ENCODE results near the gene PPP3CA. TPM values are rescaled to one million over a fixed set of nuclear protein-coding genes. Genes with fewer than 3 reads are reported as not detected.

Gene PPP3CA
- total and polyA plus RNA-seq, 2 experiments from 2014 or later = 42.3 to 42.8 TPM

DNA sequence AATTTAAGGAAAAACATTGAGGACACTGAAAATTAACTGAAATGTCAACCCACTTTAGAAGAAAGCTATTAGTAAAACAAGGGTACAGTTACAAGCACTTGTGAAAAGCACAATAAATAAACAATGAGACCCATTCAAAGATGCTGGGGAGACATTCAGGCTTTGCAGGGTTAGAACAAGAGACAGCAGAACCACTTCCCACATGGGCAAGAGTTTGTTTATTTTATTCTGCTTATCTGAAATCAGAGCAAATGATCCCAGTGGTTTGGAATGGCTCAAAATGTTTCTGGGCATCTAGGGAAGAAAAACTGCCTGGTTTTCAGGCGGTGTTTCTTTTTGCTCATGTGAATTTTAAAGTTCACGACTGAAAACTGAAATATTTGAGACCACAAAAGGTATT is 42.4 kb downstream of the PPP3CA start:
- H3K27me3 ChIP-seq (replicated peaks; ENCODE audit: insufficient read depth) = no peaks in the 10 kb centered on the region
- H3K4me3 ChIP-seq = no peak overlapping the region
- H3K9me3 ChIP-seq (ENCODE audit: low read depth) = no peaks in the 10 kb centered on the region
- H3K4me1 ChIP-seq (ENCODE audit: insufficient read depth) = peaks cover 23% of the 10 kb centered on the region
- H2AFZ ChIP-seq = no peak overlapping the region
- WGBS, 2 experiments (ENCODE audit: low coverage in 1 of 2, low lambda C conversion rate in 2 of 2, missing lambda C conversion rate in 2 of 2) = 69 to 78% methylated on average over 2 of the region's 2 CpGs
- in situ Hi-C loops (cut with MboI) = no loop called here
- no peak overlapping the region for H3K27ac ChIP-seq
- DNase-seq = peak; percentile 20
- H3K79me2 ChIP-seq (ENCODE audit: insufficient read depth) = peaks cover 92% of the 10 kb centered on the region
- H3F3A ChIP-seq (ENCODE audit: insufficient read depth) = 0 out of 2 replicates have a peak, but pooled peaks cover 3% of the 10 kb centered on the region
- no peaks in the 10 kb centered on the region for H3K36me3 ChIP-seq (ENCODE audit: low read depth)
- H3K4me2 ChIP-seq (ENCODE audit: unreplicated experiment) = peak overlapping the region; percentile 9
- no peak overlapping the region for H3K9ac ChIP-seq
- TF ChIP-seq EZH2 (IDR thresholded peaks at IDR 0.05; ENCODE audit: insufficient read depth, poor library complexity, severe bottlenecking) = no peak
- TF ChIP-seq EZH2phosphoT487 (IDR thresholded peaks at IDR 0.05; ENCODE audit: insufficient read depth, low read depth) = no peak
- 0 out of 2 replicates have a peak, but pooled peaks cover 3% of the 10 kb centered on the region for H4K20me1 ChIP-seq (ENCODE audit: insufficient read depth)
- H3K9me2 ChIP-seq (ENCODE audit: insufficient read depth) = no peaks in the 10 kb centered on the region

DNA sequence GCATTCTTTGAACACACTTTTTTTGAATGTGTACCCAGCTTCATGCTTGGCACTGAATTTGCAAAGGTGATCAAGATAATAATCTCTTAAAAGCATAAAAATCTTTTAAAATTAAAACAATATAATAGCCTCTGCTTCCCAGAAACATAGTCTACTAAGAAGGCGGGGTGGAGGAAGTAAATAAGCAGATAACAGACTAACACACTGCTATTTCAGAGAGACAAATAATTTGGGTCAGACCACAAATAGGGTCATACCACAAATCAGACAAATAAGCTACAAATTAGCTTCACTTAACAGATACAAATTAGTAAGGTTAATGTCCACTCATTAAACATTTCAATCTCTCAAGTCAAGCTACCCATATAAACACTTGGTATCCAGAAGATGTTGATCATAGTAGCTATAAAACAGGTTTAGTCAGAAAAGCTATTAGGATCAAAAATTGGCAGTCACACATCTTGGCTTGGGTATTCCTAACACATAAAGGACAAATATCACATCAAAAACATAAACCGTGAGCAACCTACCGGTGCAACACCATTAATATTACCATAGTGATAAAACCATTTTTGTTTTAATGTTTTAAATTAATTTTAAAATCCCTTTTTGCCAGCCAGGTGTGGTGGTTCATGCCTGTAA is 47.3 kb downstream of the PPP3CA start:
- DNase-seq = no peak
- Histone ChIP-seq H3K9me3 (ENCODE audit: low read depth) (no peaks in the 10 kb centered on the region), H4K20me1 (ENCODE audit: insufficient read depth) (0 out of 2 replicates have a peak, but pooled peaks cover 3% of the 10 kb centered on the region), H3K9ac (no peak overlapping the region), H2AFZ (no peak overlapping the region), H3F3A (ENCODE audit: insufficient read depth) (peaks cover 8% of the 10 kb centered on the region; the same call in 1 of the 2 replicates), H3K4me3 (no peak overlapping the region), H3K9me2 (ENCODE audit: insufficient read depth) (no peaks in the 10 kb centered on the region), H3K27me3 (replicated peaks; ENCODE audit: insufficient read depth) (no peaks in the 10 kb centered on the region), H3K4me2 (ENCODE audit: unreplicated experiment) (no peak overlapping the region), H3K36me3 (ENCODE audit: low read depth) (no peaks in the 10 kb centered on the region), H3K4me1 (ENCODE audit: insufficient read depth) (peaks cover 9% of the 10 kb centered on the region), H3K27ac (no peak overlapping the region), H3K79me2 (ENCODE audit: insufficient read depth) (peaks cover 91% of the 10 kb centered on the region)
- no peak for TF ChIP-seq EZH2 (IDR thresholded peaks at IDR 0.05; ENCODE audit: insufficient read depth, poor library complexity, severe bottlenecking)
- TF ChIP-seq EZH2phosphoT487 (IDR thresholded peaks at IDR 0.05; ENCODE audit: insufficient read depth, low read depth) = no peak
- in situ Hi-C loops (cut with MboI) = no loop called here
- 96 to 97% methylated on average over 3 of the region's 3 CpGs for WGBS, 2 experiments (ENCODE audit: low coverage in 1 of 2, low lambda C conversion rate in 2 of 2, missing lambda C conversion rate in 2 of 2)

DNA sequence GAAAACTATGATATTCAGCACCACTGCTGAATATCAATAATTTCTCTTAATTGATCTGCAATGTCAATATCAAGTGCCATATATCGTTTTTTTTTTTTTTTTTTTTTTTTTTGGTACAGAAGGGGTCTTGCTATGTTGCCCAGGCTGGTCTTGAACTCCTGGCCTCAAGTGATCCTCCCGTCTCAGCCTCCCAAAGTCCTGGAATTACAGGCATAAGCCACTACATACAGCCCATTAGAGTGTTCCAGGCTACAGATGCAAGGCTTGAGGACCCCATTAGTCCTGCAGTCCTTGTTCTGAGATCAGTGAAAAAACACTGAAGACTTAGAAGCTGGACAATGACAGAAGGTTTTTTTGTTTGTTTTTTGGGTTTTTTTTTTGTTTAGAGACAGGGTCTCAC is 48.3 kb downstream of the PPP3CA start:
- WGBS, 2 experiments (ENCODE audit: low coverage in 1 of 2, low lambda C conversion rate in 2 of 2, missing lambda C conversion rate in 2 of 2) = 93 to 100% methylated on average over 2 of the region's 2 CpGs
- H3K4me1 ChIP-seq (ENCODE audit: insufficient read depth) = no peaks in the 10 kb centered on the region
- no peak for DNase-seq
- H3K9me3 ChIP-seq (ENCODE audit: low read depth) = no peaks in the 10 kb centered on the region
- TF ChIP-seq EZH2phosphoT487 (IDR thresholded peaks at IDR 0.05; ENCODE audit: insufficient read depth, low read depth) (no peak), EZH2 (IDR thresholded peaks at IDR 0.05; ENCODE audit: insufficient read depth, poor library complexity, severe bottlenecking) (no peak)
- H3K9ac ChIP-seq = no peak overlapping the region
- H2AFZ ChIP-seq = no peak overlapping the region
- no peak overlapping the region for H3K27ac ChIP-seq
- in situ Hi-C loops (cut with MboI) = no loop called here
- H3K27me3 ChIP-seq (replicated peaks; ENCODE audit: insufficient read depth) = no peaks in the 10 kb centered on the region
- peaks cover 90% of the 10 kb centered on the region for H3K79me2 ChIP-seq (ENCODE audit: insufficient read depth)
- 0 out of 2 replicates have a peak, but pooled peaks cover 3% of the 10 kb centered on the region for H4K20me1 ChIP-seq (ENCODE audit: insufficient read depth)
- no peaks in the 10 kb centered on the region for H3K36me3 ChIP-seq (ENCODE audit: low read depth)
- H3K9me2 ChIP-seq (ENCODE audit: insufficient read depth) = no peaks in the 10 kb centered on the region
- no peak overlapping the region for H3K4me2 ChIP-seq (ENCODE audit: unreplicated experiment)
- H3F3A ChIP-seq (ENCODE audit: insufficient read depth) = peaks cover 5% of the 10 kb centered on the region; the same call in 1 of the 2 replicates
- no peak overlapping the region for H3K4me3 ChIP-seq

DNA sequence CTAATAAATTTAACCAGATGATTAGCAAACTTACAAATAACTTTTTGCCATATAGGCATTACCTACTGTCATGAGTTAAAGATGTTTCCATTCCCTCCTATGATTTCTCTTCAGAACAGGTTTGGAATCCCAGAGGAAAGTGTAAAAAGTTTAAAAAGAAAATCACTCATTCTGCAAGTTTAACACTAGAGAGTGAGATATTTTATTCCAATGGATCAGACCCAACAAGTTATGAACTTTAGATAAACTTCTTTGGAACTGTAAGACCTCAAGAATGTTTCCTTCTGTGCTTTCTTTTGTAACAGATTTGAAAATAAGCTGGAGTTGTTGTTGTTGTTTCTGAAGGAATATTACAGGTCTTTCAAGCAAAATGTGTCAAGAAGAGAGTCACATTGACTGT is 51.6 kb downstream of the PPP3CA start:
- Histone ChIP-seq H3K4me1 (ENCODE audit: insufficient read depth) (no peaks in the 10 kb centered on the region), H3K27me3 (replicated peaks; ENCODE audit: insufficient read depth) (no peaks in the 10 kb centered on the region), H3K9me3 (ENCODE audit: low read depth) (no peaks in the 10 kb centered on the region), H3F3A (ENCODE audit: insufficient read depth) (peaks cover 5% of the 10 kb centered on the region; the same call in 1 of the 2 replicates), H4K20me1 (ENCODE audit: insufficient read depth) (0 out of 2 replicates have a peak, but pooled peaks cover 8% of the 10 kb centered on the region), H3K36me3 (ENCODE audit: low read depth) (no peaks in the 10 kb centered on the region), H3K9me2 (ENCODE audit: insufficient read depth) (no peaks in the 10 kb centered on the region), H3K4me3 (no peak overlapping the region), H3K9ac (no peak overlapping the region), H3K79me2 (ENCODE audit: insufficient read depth) (peaks cover 94% of the 10 kb centered on the region), H3K27ac (no peak overlapping the region), H3K4me2 (ENCODE audit: unreplicated experiment) (no peak overlapping the region), H2AFZ (no peak overlapping the region)
- no peak for DNase-seq
- TF ChIP-seq EZH2 (IDR thresholded peaks at IDR 0.05; ENCODE audit: insufficient read depth, poor library complexity, severe bottlenecking) (no peak), EZH2phosphoT487 (IDR thresholded peaks at IDR 0.05; ENCODE audit: insufficient read depth, low read depth) (no peak)
- in situ Hi-C loops (cut with MboI) = no loop called here
